Thyroid gland (tissue), 4 donors: ENCODE results near the gene KLF13. TPM values are rescaled to one million over a fixed set of nuclear protein-coding genes. Genes with fewer than 3 reads are reported as not detected.

Source experiments
- DNase-seq, 2 donors: peaks; one replicate each; pipeline ENCODE4 v3.0.0-alpha.2; 2019
- H3K27ac ChIP-seq, 3 donors: fragments of 200-600 bp; sonication (generic); 1 replicate in 2 of 3; 2 replicates in 1 of 3; pipeline ENCODE4 v1.5.1; 2016 to 2019; ENCODE audit warnings: mild to moderate bottlenecking in 1 of 3, moderate library complexity in 1 of 3
- H3K27me3 ChIP-seq: fragments of 200-600 bp; sonication (generic); one replicate; pipeline ENCODE4 v1.5.1; 2019
- H3K36me3 ChIP-seq, 2 donors: fragments of 200-600 bp; sonication (generic); one replicate each; pipeline ENCODE4 v1.5.1; 2016 to 2019
- H3K4me1 ChIP-seq, 2 donors: fragments of 200-600 bp; sonication (generic); one replicate each; pipeline ENCODE4 v1.5.1; 2017 to 2019
- H3K4me3 ChIP-seq, 3 donors: fragments of 200-600 bp; sonication (generic); replicated peaks in 1 of 3; 1 replicate in 2 of 3; 2 replicates in 1 of 3; pipeline ENCODE4 v1.5.1; 2016; ENCODE audit warnings: mild to moderate bottlenecking in 1 of 3
- H3K9me3 ChIP-seq: fragments of 200-600 bp; sonication (generic); one replicate; pipeline ENCODE4 v1.5.1; 2017
- POLR2A ChIP-seq, 2 donors: fragments of 450-650 bp; IDR thresholded peaks; one replicate each; pipeline ENCODE4 v1.6.1; 2017; ENCODE audit warnings: antibody characterized with exemption in 2 of 2, mild to moderate bottlenecking in 2 of 2, moderate library complexity in 1 of 2
- WGBS, 2 donors: methylation state at CpG; one replicate each; pipeline ENCODE4 v1.1.5; 2017; 5-methylcytosine and 5-hydroxymethylcytosine counted together
- intact Hi-C: fragments of 100-400 bp; cut with DNase I; formaldehyde crosslinking; loops from one replicate; pipeline ENCODE4 v1.15.1; 2023
- total RNA-seq, 4 donors: library from RNA; depleted of rRNA; stranded (reverse); fragments of >200 nt; gene quantifications; one replicate each; pipeline ENCODE4 v1.2.3, GENCODE V29; 2016
- TF ChIP-seq, protein P1 (sequence below), 6 experiments: fragments of 200-600 bp in 3 of 6; fragments of 450-650 bp in 3 of 6; sonication (generic) in 3 of 6; IDR thresholded peaks; one replicate each; pipeline ENCODE4 v1.5.1; 2016 to 2019; ENCODE audit warnings: antibody characterized with exemption in 6 of 6, mild to moderate bottlenecking in 2 of 6, inconsistent platforms in 1 of 6, moderate library complexity in 1 of 6

KLF13 gene
- total RNA-seq, 4 donors from 2014 or later = 84.0 to 117 (median 97.6) TPM

- Histone ChIP-seq H3K27me3 (no peaks in the 10 kb centered on the region), H3K4me1 (peaks cover 8 to 9% of the 10 kb centered on the region in 2 donors), H3K9me3 (no peaks in the 10 kb centered on the region), H3K27ac (no peak overlapping the region), H3K36me3 (no peaks in the 10 kb centered on the region), H3K4me3 (no peak overlapping the region)
- TF ChIP-seq, protein P1, sequence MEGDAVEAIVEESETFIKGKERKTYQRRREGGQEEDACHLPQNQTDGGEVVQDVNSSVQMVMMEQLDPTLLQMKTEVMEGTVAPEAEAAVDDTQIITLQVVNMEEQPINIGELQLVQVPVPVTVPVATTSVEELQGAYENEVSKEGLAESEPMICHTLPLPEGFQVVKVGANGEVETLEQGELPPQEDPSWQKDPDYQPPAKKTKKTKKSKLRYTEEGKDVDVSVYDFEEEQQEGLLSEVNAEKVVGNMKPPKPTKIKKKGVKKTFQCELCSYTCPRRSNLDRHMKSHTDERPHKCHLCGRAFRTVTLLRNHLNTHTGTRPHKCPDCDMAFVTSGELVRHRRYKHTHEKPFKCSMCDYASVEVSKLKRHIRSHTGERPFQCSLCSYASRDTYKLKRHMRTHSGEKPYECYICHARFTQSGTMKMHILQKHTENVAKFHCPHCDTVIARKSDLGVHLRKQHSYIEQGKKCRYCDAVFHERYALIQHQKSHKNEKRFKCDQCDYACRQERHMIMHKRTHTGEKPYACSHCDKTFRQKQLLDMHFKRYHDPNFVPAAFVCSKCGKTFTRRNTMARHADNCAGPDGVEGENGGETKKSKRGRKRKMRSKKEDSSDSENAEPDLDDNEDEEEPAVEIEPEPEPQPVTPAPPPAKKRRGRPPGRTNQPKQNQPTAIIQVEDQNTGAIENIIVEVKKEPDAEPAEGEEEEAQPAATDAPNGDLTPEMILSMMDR (IDR thresholded peaks at IDR 0.05) = no peak
- TF ChIP-seq POLR2A (IDR thresholded peaks at IDR 0.05) = no peak
- intact Hi-C loops = loop anchor here (5.0 to 10.0 kb wide), 3 partner anchors 115 to 162 kb away; no protein-coding TSS in a partner anchor
- DNase-seq = no peak
- WGBS, 2 donors = 84 to 88% methylated on average over 6 of the region's 6 CpGs
These were observed 4.1 kb upstream of the KLF13 start for GRCh38 chr15:31322504-31322903.

DNA sequence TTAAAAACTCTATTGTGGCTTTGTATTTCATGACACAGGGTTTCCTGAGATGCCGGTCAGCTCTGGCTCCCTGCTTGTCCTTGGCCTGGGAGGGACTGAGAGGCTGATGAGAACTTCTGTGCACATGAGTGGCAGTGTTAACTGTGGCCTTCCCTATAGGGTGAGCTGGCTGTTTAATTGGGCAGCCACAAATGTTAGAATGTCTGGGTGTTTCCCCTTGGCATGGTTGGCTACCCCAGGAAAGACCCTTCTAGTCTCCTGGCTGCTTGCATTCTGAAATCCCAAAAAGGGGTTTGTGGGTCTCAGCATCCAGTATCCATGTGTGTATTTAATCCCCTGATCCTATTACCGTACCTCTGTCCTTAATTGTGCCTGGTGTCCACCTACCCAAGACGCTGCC, 3.0 kb upstream of the KLF13 start:
- Histone ChIP-seq H3K27me3 (no peaks in the 10 kb centered on the region), H3K4me1 (peaks cover 8 to 9% of the 10 kb centered on the region in 2 donors), H3K9me3 (no peaks in the 10 kb centered on the region), H3K36me3 (no peaks in the 10 kb centered on the region), H3K4me3 (no peak overlapping the region), H3K27ac (no peak overlapping the region)
- DNase-seq = no peak
- intact Hi-C loops = loop anchor here (5.0 to 10.0 kb wide), 3 partner anchors 114 to 161 kb away; no protein-coding TSS in a partner anchor
- TF ChIP-seq POLR2A (IDR thresholded peaks at IDR 0.05) = no peak
- TF ChIP-seq, protein P1 (IDR thresholded peaks at IDR 0.05) = no peak
- 89 to 92% methylated on average over 3 of the region's 3 CpGs for WGBS, 2 donors

- Histone ChIP-seq H3K27me3 (no peaks in the 10 kb centered on the region), H3K4me1 (peaks cover 10% of the 10 kb centered on the region in 2 donors), H3K9me3 (no peaks in the 10 kb centered on the region), H3K36me3 (no peaks in the 10 kb centered on the region), H3K27ac (no peak overlapping the region), H3K4me3 (no peak overlapping the region)
- TF ChIP-seq, protein P1 (IDR thresholded peaks at IDR 0.05) = no peak
- no peak for TF ChIP-seq POLR2A (IDR thresholded peaks at IDR 0.05)
- no peak for DNase-seq
- WGBS, 2 donors = 89 to 95% methylated on average over 4 of the region's 5 CpGs
- intact Hi-C loops = loop anchor here (5.0 to 10.0 kb wide), 3 partner anchors 113 to 161 kb away; no protein-coding TSS in a partner anchor
These were observed 2.4 kb upstream of the KLF13 start for GRCh38 chr15:31324186-31324585.

- no peaks in the 10 kb centered on the region for H3K27me3 ChIP-seq
- no peaks in the 10 kb centered on the region for H3K36me3 ChIP-seq
- peak overlapping the region; percentile 99 to 100 (median 99) for H3K27ac ChIP-seq
- 66 to 74% methylated on average over 19 to 21 of the region's 23 CpGs for WGBS, 2 donors
- no peak for DNase-seq
- peaks cover 18% of the 10 kb centered on the region in 2 donors for H3K4me1 ChIP-seq
- TF ChIP-seq, protein P1 (IDR thresholded peaks at IDR 0.05) = no peak
- TF ChIP-seq POLR2A (IDR thresholded peaks at IDR 0.05) = no peak
- H3K4me3 ChIP-seq = peak overlapping the region in 2 of 3 donors; percentile 79 to 84
- H3K9me3 ChIP-seq = no peaks in the 10 kb centered on the region
- intact Hi-C loops = loop anchor here (5.0 to 10.0 kb wide), 5 partner anchors 42 to 160 kb away; no protein-coding TSS in a partner anchor
These were observed 1.6 kb upstream of the KLF13 start for GRCh38 chr15:31324806-31325594.
